H9 (cell line): ENCODE results near the gene DMD. TPM values are rescaled to one million over a fixed set of nuclear protein-coding genes. Genes with fewer than 3 reads are reported as not detected.

Experiments
- DNase-seq: peaks from one replicate; pipeline ENCODE4 v3.0.0-alpha.2; 2017
- H2AFZ ChIP-seq: one replicate; pipeline ENCODE4 v1.6.1; 2013; ENCODE audit warnings: mild to moderate bottlenecking, low read length, control low read depth, moderate library complexity
- H2AK5ac ChIP-seq: 2 replicates; pipeline ENCODE4 v1.6.1; 2013; ENCODE audit warnings: low read length, control low read depth, mixed read lengths; ENCODE audit not compliant: insufficient read length
- H2BK120ac ChIP-seq: one replicate; pipeline ENCODE4 v1.6.1; 2013; ENCODE audit warnings: low read depth, mild to moderate bottlenecking, low read length, control low read depth, inconsistent platforms; ENCODE audit not compliant: poor library complexity, severe bottlenecking
- H2BK12ac ChIP-seq: 2 replicates; pipeline ENCODE4 v1.6.1; 2013; ENCODE audit warnings: low read length, control low read depth, mixed read lengths, low read depth; ENCODE audit not compliant: insufficient read length
- H2BK15ac ChIP-seq: 2 replicates; pipeline ENCODE4 v1.6.1; 2013; ENCODE audit warnings: low read depth, low read length, control low read depth
- H2BK20ac ChIP-seq: one replicate; pipeline ENCODE4 v1.6.1; 2013; ENCODE audit warnings: low read depth, mild to moderate bottlenecking, low read length, control low read depth, inconsistent platforms; ENCODE audit not compliant: poor library complexity, severe bottlenecking
- H2BK5ac ChIP-seq: 2 replicates; pipeline ENCODE4 v1.6.1; 2013; ENCODE audit warnings: low read length, control low read depth, mixed read lengths; ENCODE audit not compliant: insufficient read length
- H3K14ac ChIP-seq: 2 replicates; pipeline ENCODE4 v1.6.1; 2013; ENCODE audit warnings: low read length, control low read depth; ENCODE audit not compliant: insufficient read depth
- H3K18ac ChIP-seq: 2 replicates; pipeline ENCODE4 v1.6.1; 2013; ENCODE audit warnings: low read depth, mild to moderate bottlenecking, mixed read lengths, low read length, control low read depth; ENCODE audit not compliant: insufficient read length
- H3K23ac ChIP-seq: 2 replicates; pipeline ENCODE4 v1.6.1; 2013; ENCODE audit warnings: low read length, control low read depth, mixed read lengths, low read depth; ENCODE audit not compliant: insufficient read length
- H3K23me2 ChIP-seq: 2 replicates; pipeline ENCODE4 v1.6.1; 2013; ENCODE audit warnings: low read depth, mild to moderate bottlenecking, mixed read lengths, low read length, control low read depth; ENCODE audit not compliant: insufficient read length, poor library complexity, severe bottlenecking
- H3K27ac ChIP-seq: 2 replicates; pipeline ENCODE4 v1.5.1; 2013; ENCODE audit warnings: low read length, control low read depth, mixed read lengths, low read depth; ENCODE audit not compliant: insufficient read length
- H3K27me3 ChIP-seq: 2 replicates; pipeline ENCODE4 v1.6.1; 2013; ENCODE audit warnings: low read length, control low read depth, inconsistent platforms; ENCODE audit not compliant: insufficient read depth
- H3K4ac ChIP-seq: 2 replicates; pipeline ENCODE4 v1.6.1; 2013; ENCODE audit warnings: low read depth, mild to moderate bottlenecking, control low read depth, inconsistent platforms, low read length, moderate library complexity
- H3K4me1 ChIP-seq: 2 replicates; pipeline ENCODE4 v1.6.1; 2013; ENCODE audit warnings: low read length, control low read depth, inconsistent platforms; ENCODE audit not compliant: insufficient read depth
- H3K4me2 ChIP-seq: 2 replicates; pipeline ENCODE4 v1.6.1; 2013; ENCODE audit warnings: low read length, control low read depth, mixed read lengths; ENCODE audit not compliant: insufficient read length, insufficient read depth
- H3K56ac ChIP-seq: 2 replicates; pipeline ENCODE4 v1.6.1; 2013; ENCODE audit warnings: low read depth, mild to moderate bottlenecking, mixed read lengths, low read length, control low read depth; ENCODE audit not compliant: insufficient read length
- H3K79me1 ChIP-seq: 2 replicates; pipeline ENCODE4 v1.6.1; 2013; ENCODE audit warnings: low read depth, mild to moderate bottlenecking, moderate library complexity, low read length, control low read depth, inconsistent platforms; ENCODE audit not compliant: insufficient read depth, poor library complexity, severe bottlenecking
- H3K79me2 ChIP-seq: 2 replicates; pipeline ENCODE4 v1.6.1; 2013; ENCODE audit warnings: low read length, control low read depth, inconsistent platforms; ENCODE audit not compliant: insufficient read depth
- H3K9ac ChIP-seq: 2 replicates; pipeline ENCODE4 v1.6.1; 2013; ENCODE audit warnings: low read length, control low read depth, mixed read lengths; ENCODE audit not compliant: insufficient read length; ENCODE audit errors: extremely low read depth
- H3K9me3 ChIP-seq: one replicate; pipeline ENCODE4 v1.6.1; 2013; ENCODE audit warnings: low read depth, low read length, inconsistent platforms; ENCODE audit not compliant: control insufficient read depth
- H3T11ph ChIP-seq: one replicate; pipeline ENCODE4 v1.6.1; 2013; ENCODE audit warnings: mild to moderate bottlenecking, low read length, control low read depth, inconsistent platforms
- H4K20me1 ChIP-seq: one replicate; pipeline ENCODE4 v1.6.1; 2013; ENCODE audit not compliant: control insufficient read depth, insufficient read length, insufficient read depth
- H4K5ac ChIP-seq: 2 replicates; pipeline ENCODE4 v1.6.1; 2013; ENCODE audit warnings: low read depth, mild to moderate bottlenecking, mixed read lengths, low read length, control low read depth; ENCODE audit not compliant: insufficient read length
- H4K8ac ChIP-seq: replicated peaks from 2 replicates; pipeline ENCODE4 v1.6.1; 2013; ENCODE audit warnings: low read length, control low read depth, mixed read lengths, low read depth; ENCODE audit not compliant: insufficient read length
- H4K91ac ChIP-seq: 2 replicates; pipeline ENCODE4 v1.6.1; 2013; ENCODE audit warnings: low read depth, mild to moderate bottlenecking, moderate library complexity, mixed read lengths, low read length, control low read depth; ENCODE audit not compliant: insufficient read length
- H3K27ac Mint-ChIP-seq, 3 experiments: 2 replicates in 2 of 3; 3 replicates in 1 of 3; pipeline ENCODE4 v1.8.0; 2020 to 2021; ENCODE audit warnings: mixed read lengths in 3 of 3, mild to moderate bottlenecking in 1 of 3, moderate library complexity in 1 of 3
- H3K27me3 Mint-ChIP-seq: 2 replicates; pipeline ENCODE4 v1.8.0; 2021; ENCODE audit warnings: low read depth, mild to moderate bottlenecking, moderate library complexity, mixed read lengths
- H3K36me3 Mint-ChIP-seq, 3 experiments: 2 replicates in 2 of 3; 3 replicates in 1 of 3; pipeline ENCODE4 v1.8.0; 2020 to 2021; ENCODE audit warnings: low read depth in 3 of 3, mixed read lengths in 3 of 3; ENCODE audit not compliant: insufficient read depth in 1 of 3
- H3K4me1 Mint-ChIP-seq, 2 experiments: 2 replicates each; pipeline ENCODE4 v1.8.0; 2020; ENCODE audit warnings: mixed read lengths in 2 of 2
- H3K4me3 Mint-ChIP-seq, 2 experiments: 2 replicates in 1 of 2; 3 replicates in 1 of 2; pipeline ENCODE4 v1.8.0; 2020 to 2021; ENCODE audit warnings: mild to moderate bottlenecking in 2 of 2, mixed read lengths in 2 of 2, moderate library complexity in 1 of 2
- H3K9me3 Mint-ChIP-seq, 2 experiments: 2 replicates in 1 of 2; 3 replicates in 1 of 2; pipeline ENCODE4 v1.8.0; 2020; ENCODE audit warnings: mild to moderate bottlenecking in 2 of 2, mixed read lengths in 2 of 2, moderate library complexity in 1 of 2
- CTCF ChIP-seq: fragments of 200-600 bp; sonication (generic); conservative IDR thresholded peaks from 3 replicates; pipeline ENCODE4 v1.8.0; 2021; ENCODE audit warnings: antibody characterized with exemption, mild to moderate bottlenecking
- WGBS: extraction: QIAGEN DNeasy Blood & Tissue Kit; methylation state at CpG from one replicate; pipeline ENCODE4 v1.1.7; 2013; ENCODE audit warnings: missing lambda C conversion rate, low lambda C conversion rate, mixed read lengths; ENCODE audit not compliant: insufficient read length; ENCODE audit errors: extremely low coverage; 5-methylcytosine and 5-hydroxymethylcytosine counted together
- total RNA-seq: library from RNA; stranded (reverse); gene quantifications from 2 replicates; pipeline ENCODE4 v1.2.1, GENCODE V29; 2021

Gene DMD
- total RNA-seq, 1 experiment from 2014 or later = 3.8 TPM

- no peak overlapping the region for H3K56ac ChIP-seq
- no peak overlapping the region for H2BK12ac ChIP-seq
- no peak overlapping the region for H4K5ac ChIP-seq
- peaks cover 3 to 7% of the 10 kb centered on the region in 2 experiments for H3K4me1 Mint-ChIP-seq
- no peaks in the 10 kb centered on the region for H3K4me1 ChIP-seq
- no peak overlapping the region for H2AK5ac ChIP-seq
- TF ChIP-seq CTCF = no peak
- no peak overlapping the region for H2AFZ ChIP-seq
- no peak overlapping the region for H3K27ac ChIP-seq
- no peak overlapping the region for H3K27ac Mint-ChIP-seq
- no peak overlapping the region for H4K91ac ChIP-seq
- H3K4me3 Mint-ChIP-seq = no peak overlapping the region
- no peak overlapping the region for H3K4me2 ChIP-seq
- no peaks in the 10 kb centered on the region for H3K79me1 ChIP-seq
- H3T11ph ChIP-seq = no peak overlapping the region
- peaks cover 35 to 40% of the 10 kb centered on the region in 2 experiments for H3K9me3 Mint-ChIP-seq
- H3K79me2 ChIP-seq = no peaks in the 10 kb centered on the region
- DNase-seq = no peak
- H3K23ac ChIP-seq = no peak overlapping the region
- no peaks in the 10 kb centered on the region for H3K9me3 ChIP-seq
- no peak overlapping the region for H3K4ac ChIP-seq
- no peak overlapping the region for H2BK15ac ChIP-seq
- no peaks in the 10 kb centered on the region for H4K20me1 ChIP-seq
- H3K27me3 Mint-ChIP-seq = no peaks in the 10 kb centered on the region; the same call in 1 of the 2 replicates
- no peak overlapping the region for H2BK120ac ChIP-seq
- no peak overlapping the region for H3K9ac ChIP-seq
- no peaks in the 10 kb centered on the region for H3K23me2 ChIP-seq
- H3K14ac ChIP-seq = no peak overlapping the region
- H2BK20ac ChIP-seq = no peak overlapping the region
- no peaks in the 10 kb centered on the region; a peak in 1 of 7 replicates for H3K36me3 Mint-ChIP-seq
- H4K8ac ChIP-seq = no peak overlapping the region
- H3K18ac ChIP-seq = no peak overlapping the region
- no peak overlapping the region for H2BK5ac ChIP-seq
- WGBS = no CpG with 5 or more reads among the region's 2 CpGs
- no peaks in the 10 kb centered on the region for H3K27me3 ChIP-seq
Measured at GRCh38 chrX:31591355-31591754, 1620.0 kb downstream of the DMD start.
